8988T (cell line): ENCODE data around the gene MMD.
"Not testable (repeated sequence)": the region's sequence is repeated elsewhere in the genome, so short reads cannot be mapped to it uniquely, and the experiment has no call there.

ENCODE experiments used
- DNase-seq: peaks from one replicate; pipeline ENCODE4 v3.0.0; 2011

The MMD gene, protein sequence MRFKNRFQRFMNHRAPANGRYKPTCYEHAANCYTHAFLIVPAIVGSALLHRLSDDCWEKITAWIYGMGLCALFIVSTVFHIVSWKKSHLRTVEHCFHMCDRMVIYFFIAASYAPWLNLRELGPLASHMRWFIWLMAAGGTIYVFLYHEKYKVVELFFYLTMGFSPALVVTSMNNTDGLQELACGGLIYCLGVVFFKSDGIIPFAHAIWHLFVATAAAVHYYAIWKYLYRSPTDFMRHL

DNA sequence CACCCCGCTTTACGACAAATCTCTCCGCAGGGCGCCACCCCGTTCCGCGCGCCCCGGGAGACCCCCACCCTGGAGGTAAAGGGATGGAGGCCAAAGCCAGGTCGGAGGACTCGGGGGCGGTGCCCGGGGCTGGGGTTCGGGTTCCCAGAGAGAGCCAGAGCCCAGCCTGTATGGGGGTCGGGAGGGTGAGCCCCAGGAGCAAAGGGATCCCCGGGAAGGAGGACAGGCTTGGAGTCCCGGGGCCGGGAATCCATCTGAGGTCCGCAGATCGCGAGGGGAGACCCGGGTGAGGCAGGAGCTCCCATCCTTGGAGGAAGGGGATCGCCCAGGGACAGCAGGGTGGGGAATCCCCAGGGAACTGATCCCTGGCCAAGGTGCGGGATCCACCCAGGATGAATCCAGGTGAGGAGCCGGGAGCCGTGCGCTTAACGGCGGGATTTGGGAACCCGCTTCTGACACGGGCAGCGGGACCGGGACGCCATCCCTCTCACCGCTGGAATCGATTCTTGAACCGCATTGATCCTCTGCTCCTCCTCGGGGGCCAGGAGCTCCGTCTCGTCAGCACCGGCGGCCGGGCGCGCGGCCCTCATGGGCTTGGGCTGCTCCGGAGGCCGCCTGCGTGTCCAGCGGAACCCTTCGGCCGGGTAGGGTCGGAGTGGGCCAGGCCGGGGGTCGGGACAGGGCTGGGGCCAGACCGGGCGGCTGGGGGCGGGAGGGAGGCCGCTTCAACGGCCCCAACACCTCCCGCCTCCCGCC, at the start of gene MMD:
Gene MMD, minus strand, starts transcription at position 657 of the 756 bp plus-strand sequence. Its CDS starts 140 bp downstream, at position 517.
- DNase-seq, result no peak

DNA sequence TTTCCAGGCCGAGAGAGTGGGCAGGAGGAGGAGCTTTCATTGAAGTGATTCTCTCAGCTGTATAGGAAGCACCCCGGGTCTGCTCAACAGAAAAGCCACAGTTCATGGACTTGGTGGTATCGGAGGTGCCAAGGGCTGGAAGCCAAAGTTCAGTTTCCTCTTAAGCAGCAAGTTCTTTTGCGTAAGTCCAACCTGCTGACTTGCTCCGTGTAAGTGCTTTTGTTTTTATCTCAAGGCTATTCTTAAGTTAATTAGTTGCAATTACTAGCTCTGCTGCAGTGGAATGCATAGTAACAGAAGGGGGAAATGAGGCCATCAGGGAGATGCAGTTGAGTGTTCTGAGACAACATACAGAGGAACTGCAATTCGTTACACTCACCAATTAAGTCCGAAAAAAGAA, 45.0 kb upstream of the MMD start:
- DNase-seq, result no peak

DNA sequence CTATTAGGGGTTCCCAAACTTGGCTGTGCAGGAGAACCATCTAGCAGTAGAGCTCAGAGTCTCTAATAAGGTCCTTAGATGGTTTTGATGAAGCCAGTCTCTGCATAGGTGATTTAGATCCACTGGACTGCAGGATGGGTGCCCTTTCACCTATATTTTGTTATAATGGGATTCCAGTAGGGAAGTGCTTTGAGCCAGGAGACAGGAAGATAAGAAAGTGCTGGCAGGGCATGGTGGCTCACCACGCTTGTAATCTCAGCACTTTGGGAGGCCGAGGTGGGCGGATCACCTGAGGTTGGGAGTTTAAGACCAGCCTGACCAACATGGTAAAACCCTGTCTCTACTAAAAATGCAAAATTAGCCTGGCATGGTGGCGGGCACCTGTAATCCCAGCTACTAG, 44.1 kb upstream of the MMD start:
- not testable (repeated sequence) for DNase-seq

DNA sequence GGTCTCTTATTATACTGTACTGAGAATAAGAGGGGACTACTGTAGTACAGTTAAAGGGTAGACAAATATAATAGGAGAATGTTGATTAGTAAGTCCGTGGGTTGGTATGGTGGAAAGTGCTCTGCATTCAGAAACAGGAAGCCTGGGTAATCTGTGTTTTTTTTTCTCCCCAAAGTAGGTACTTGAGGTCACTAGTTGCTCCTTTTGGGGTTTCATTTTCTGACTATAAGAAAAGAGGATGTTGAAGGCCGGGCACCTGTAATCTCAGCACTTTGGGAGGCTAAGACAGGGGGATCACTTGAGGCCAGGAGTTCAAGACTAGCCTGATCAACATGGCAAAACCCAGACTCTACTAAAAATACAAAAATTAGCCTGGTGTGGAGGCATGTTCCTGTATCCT, 42.0 kb upstream of the MMD start:
- no peak for DNase-seq

DNA sequence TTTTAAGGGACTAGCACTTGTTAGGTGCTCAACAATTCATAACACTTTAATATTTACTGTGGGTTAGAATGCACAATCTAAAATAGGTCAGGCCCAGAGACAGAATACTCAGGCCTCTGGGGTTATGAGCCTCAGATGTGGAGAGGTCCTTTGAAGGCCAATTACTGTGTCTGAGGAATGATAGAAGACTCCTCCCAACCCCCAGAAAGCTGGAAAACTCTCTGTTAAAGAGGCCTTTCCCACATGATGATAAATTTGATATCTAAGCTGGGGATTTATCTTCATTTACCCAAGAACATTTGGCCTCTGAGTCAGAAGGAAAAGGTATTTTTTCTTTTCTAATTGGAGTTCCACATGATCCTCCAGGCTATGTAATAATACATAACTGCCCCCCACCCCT, 41.1 kb upstream of the MMD start:
- DNase-seq, result no peak

DNA sequence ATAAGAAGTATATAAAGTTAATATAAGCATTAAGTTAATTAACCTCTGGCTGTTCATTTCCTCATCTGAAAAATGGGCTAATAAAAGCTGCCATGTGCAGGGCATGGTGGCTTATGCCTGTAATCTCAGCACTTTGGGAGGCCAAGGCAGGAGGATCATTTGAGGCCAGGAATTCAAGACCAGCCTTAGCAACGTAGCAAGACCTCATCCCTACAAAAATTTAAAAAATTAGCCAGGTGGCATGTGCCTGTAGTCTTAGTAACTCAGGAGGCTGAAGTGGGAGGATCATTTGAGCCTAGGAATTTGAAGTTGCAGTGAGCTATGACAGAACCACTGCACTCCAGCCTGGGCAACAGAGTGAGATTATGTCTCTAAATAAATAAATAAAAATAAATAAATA, 40.6 kb upstream of the MMD start:
- DNase-seq, result no peak

DNA sequence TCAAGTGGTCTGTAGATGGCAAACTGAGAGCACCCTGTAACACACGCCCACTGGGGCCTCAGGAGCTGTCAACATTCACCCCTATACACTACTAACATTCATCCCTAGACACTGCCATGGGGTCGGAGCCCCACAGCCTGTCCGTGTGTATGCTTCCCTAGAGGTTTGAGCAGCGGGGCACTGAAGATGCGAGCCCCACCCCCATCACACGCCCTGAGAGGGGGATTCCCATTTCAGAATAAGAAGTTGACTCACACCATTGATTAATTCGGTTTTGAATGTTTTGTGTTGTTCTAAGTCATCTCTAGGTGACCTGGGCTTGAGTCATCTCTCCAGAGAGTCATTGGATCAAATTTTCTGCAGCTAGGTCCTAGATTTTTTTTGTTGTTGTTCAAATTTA, 37.3 kb upstream of the MMD start:
- DNase-seq, result no peak

DNA sequence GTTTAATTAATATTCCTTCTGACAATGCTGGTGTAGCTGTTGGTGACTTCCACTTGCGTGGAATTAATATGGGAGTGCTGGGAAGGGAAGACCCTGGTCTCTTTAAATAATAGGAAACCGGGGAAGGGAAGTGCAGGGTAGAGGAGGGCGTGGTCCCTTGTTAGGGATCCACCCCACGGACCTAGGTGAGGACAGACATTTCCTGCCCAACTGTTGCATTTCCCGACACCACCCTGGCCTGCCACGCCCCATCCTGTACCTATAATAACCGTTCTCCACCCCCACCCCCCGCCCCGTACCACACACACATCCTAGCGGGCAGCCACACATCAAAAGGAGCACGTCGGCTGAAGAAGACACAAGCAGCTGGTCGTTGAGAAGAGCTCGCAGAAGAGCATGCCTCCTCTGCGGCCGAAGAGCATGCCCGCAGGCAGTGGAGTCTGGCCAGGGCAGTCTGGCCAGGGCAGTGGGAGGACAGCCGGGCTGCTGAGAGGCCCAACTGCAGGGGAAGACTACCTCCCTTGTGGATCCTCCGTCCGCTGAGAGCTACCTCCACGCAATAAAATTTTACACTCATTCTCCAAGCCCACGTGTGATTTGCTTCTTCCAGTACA, 36.8 kb upstream of the MMD start:
- no peak for DNase-seq

DNA sequence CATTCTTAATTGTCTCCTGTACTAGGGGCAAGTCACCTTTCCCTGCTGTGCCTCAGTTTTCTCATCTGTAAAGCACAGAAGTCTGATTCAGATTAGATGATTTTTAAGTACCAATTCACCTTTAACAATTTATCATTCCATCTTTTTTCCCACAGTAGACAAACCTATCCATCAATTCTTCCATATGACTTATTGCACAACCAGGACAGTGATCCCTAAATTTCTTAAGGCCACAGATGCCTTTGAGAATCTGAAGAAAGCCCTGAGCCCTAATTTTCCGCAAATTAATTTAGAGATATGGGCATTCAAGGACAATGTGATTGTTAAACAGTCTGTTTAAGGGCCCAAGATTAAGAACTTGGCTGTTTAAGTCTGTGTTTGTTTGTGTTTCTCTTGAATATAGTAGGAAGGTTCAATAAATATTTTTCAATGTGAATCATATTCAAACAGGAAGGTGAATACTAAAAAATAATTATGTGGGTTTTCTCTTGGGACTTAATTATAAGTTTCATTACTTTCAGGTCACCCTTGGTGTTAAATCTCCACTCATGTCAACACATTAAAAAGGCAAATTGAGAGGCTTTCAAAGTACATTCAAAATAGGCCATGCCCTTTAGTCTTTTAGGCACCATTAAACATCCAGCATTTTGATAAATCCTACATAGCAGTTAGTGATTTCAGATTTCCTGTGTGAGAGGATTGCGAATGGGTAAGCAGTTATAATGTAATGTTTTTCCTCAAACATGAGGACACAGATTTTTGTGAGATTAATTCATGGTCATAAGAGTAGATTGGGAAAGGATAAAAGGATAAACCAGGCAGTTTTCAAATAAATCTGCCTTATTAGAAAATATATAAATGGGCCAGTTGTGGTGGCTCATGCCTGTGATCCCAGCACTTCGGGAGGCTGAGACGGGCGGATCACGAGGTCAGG, 34.9 kb upstream of the MMD start:
- DNase-seq, result no peak

DNA sequence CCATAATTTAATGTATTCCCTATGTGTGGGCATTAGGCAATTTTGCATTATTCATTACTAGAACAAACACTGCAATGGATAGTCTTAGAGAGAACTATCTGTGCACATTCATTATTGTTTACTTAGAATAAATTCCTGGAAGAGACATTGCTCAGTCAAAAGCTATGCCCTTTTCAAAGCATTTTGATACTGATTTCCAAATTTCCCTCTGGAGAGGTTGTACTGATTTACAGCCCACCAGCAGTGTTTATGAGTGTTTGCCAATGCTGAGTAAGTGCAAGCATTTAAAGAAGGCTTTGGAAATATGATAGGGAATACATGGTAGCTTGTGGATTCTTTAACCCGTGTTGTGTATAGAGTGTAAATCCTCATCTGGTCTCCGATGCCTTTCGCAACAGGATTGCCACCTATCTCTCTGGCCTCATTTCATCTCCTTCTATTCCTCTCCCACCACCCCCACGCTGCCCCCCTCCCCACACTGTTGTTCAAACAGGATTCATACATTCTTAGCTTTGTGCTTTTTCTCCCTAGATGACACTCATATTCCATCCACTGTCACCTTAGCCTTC, 33.4 kb upstream of the MMD start:
- DNase-seq, result no peak

DNA sequence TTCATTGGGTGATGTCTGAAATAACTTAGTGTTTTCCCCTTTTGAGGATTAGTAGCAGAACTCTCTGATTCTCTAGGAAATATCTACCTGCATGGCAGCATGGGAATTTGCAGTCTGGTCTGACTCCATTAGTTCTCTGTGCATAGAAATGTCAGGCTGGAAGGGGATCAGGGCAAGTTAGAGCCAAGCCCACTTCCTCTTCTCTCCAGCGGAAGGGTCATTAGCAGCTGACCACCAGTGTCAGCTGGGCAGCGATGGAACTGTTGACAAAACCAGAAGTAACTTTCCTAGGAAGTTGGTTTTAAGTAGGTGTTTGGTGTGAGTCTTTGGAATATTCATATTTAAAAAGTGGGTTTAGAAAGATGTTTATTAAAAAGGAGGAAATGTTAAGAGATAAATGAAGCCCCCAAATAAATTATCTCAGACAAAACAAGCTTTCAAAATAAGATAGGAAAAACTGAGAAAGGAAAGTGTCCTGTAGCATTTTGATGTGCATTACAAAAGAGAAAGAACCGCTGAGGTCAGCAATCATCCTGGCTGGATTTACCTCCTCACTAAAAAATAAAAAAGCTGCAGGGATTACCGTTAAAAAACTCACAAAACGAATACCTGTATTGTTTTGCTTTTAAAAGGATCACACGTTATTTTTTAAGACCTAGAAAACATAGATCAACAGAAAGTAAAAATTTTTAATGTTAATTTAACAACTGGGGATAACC, 32.4 kb upstream of the MMD start:
- DNase-seq, result no peak

DNA sequence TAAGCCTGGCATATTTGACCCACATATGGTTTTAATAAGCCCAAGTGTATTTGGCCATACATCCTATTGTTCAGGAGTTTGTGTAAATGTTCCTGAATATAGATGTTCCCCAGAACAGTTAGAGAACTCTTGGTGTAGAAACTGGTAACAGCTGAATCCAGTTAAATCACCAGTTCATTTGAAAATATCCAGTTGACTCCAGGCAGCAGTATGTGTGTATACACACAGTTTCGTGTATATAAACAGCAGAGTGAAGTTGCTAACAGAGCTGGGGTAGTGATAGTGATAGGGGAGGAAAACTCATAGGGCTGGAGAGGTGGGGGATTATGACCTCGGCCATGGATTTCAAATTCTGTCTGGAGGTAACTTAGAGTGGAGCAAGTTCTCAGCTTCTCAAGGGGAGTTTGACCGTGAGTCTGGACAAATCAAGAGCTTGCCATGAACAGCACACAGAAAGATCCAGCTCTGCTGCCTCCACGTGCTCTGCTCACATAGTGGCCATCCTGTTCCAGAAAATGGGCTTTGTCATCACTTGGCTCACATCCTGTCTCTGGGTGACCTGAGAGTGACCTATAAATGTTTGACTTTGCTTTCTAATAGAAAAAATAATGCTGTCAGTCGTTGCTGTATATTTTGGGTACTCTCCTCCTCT, 30.6 kb upstream of the MMD start:
- DNase-seq, result no peak

DNA sequence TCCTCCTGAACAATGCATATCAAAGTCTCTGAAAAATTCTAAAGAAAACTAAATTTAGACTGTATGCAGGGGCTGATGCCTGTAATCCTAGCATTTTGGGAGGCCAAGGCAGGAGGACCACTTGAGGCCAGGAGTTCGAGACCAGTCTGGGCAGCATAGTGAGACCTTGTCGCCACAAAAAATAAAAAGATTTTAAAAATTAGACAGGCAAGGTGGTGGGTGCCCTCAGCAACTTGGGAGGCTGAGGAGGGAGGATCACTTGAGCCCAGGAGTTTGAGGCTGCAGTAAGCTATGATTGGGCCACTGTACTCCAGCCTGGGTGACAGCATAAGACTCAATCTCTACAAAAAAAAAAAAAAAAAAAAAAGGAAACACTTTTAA, 30.1 kb upstream of the MMD start:
- DNase-seq, result no peak

DNA sequence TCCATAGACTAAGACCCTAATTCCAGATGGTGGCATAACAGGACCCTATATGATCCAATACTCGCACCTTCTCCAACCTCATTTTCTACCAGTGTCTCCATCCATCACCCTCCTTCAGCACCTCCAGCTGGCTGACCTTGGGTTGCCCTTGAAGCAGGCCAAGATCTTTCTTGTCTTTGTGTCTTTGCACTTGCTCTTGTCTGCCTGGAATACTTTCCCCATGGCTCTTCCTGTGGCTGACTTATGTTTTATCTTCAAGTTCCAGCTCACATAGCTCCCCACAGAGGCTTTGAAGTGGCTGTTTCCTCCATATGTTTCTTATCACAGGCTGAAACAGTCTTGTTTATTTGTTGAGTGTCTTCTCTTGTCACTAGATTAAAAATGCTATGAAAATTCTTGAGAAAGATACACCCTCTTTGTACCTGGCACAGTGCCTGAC, 29.6 kb upstream of the MMD start:
- DNase-seq, result no peak

DNA sequence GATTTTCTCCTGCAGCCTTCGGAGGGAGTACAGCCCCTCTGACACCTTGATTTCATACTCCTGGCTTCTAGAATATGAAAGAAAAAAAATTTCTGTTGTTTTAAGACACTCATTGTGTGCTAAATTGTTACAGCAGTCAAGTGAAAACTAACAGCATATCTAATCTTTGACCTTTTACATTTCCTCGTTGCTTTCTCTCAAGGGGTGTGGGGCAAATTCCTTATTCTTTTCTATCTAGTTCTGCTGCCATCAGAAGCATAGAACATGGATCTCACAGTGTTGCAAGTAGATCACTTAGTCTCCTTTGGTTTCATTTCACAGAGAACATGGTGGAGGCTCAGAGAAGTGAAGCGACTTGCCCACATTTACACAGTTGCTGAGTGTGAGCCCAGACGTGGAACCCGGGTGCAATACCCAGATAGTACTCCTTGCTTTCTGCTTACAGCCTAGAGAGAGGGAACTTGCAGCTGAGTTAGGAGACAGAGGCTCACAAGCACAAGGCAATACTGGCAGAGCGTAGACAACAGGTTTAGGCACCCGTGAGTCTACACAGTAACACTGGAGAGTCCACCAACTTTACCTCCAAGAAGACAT, 28.7 kb upstream of the MMD start:
- DNase-seq, result no peak

DNA sequence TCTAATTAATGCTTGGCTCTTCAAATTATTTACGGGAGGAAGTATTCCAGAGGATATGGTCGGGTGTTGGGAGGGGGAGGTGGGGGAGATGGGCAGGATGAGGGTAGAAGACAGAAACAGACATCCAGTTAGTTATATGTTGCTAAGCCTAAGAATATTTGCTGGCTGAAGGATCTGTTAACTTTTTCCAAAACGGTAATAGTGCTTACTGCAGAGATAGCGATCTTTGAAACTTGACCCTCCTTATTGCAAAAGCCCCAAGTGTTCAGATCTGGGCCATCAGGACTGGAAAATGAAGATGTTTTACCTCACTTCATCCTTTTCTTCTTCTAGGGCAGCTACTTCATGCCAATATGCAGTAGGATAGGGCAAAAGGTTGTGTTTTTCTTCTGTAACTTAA, 27.0 kb upstream of the MMD start:
- no peak for DNase-seq

DNA sequence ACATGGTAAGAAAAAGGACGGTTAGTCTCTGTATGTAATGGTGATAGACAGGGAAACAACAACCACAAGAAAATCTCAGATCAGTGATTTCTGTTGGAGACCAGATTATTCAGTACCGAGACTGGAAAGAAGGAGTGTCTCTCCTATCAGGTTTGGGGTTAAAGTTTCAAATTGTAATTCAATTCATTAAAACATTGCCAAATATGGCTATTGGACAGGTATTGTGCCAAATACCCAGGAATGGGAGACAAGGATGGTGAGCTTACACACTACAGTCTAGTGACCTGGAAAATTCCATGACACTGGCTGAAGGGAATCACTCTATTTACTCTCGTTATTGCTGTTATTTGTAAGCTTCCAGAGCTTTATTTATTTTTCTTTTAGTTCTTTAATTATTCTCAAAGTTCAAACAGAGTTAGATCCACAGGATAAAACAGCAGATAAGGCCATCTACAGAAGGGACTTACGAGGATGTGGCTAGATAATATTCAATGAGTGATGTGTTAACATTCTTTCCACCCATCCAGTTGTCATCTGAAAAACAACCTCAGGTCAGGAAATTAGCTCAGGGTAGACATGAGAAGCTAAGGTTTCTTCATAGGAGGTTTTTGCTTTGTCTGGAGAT, 25.1 kb upstream of the MMD start:
- no peak for DNase-seq

DNA sequence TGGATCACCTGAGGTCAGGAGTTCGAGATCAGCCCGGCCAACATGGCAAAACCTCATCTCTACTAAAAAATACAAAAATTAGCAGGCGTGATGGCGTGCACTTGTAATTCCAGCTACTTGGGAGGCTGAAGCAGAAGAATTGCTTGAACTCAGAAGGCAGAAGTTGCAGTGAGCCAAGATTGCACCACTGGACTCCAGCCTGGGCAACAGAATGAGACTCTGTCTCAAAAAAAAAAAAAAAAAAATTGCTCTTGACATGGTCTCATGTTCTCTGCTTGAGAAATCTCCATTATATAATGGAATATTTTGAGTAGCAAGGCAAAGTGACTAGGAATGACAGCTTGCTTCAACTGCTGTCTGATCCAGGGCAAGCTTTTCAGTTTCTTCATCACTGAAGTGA, 24.4 kb upstream of the MMD start:
- not testable (repeated sequence) for DNase-seq

DNA sequence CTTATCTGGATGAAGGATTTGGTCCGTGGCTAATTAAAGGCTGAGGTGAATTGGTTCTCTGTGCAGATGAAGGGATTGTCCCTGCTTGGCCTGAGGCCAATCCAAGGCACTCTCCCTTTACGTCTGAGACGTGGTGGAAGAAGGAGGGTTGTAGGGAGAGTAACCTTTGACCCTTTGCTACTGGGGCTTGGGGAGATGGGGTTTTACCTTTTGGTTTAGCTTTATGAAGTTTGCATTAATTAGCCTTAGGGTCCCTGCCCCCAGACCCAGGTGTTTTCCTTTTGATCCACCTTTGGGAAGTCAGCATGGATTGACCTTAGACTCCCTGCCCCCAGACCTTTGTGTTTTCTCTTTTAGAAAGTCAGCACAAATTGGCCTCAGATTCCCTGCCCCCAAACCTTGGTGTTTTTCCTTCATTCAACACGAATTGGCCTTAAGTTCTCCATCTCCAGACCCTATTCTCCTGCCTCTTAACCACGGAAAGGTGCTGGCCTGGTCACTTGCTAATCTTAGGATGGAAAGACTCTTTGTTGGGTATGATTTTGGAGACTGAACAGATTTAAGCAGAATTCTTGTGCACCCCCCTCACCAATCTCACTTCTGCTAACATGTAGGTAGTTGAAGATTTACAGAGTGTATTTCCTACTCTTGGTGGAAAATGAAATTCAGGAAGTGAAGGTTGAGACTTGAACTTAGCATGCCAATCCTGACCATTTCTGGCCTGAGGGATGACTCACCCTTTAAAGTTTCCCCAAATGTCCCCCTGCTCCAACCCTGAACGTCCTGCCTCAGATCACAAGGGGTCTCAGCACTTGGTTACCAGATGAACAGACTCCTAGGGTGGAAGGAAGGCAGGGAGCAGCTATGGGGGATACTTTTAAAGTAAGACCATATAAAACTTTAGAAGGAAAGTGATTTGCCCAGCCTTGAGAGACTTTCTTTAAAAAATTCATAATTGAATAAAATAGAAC, 23.1 kb upstream of the MMD start:
- DNase-seq, result no peak
